ENCODE results near the gene L3MBTL1.

Gene L3MBTL1

DNA sequence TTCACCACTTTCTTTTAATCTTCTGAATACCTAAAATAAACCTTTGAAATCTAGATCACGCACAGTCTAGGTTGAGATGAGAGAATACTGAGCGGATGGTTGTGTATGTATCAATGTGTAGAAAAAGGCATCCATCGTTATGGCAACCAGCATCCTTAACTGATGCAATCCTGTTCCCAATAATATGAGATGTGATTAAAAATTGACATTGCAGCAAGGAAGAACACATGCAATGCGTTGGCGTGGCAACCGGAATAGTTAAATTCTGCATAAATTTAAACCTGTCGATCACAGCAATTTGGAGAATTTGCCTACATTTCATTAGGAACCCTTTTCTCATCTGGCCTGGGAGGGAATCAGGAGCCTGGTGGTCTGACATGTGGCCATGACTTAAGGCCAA, 1.3 kb upstream of the L3MBTL1 start:
- DNase-seq (ENCODE audit: low read depth), result no peak

- DNase-seq (ENCODE audit: low read depth), result no peak
Observed at GRCh38 chr20:43508106-43508505, 609 bp downstream of the L3MBTL1 start.

DNA sequence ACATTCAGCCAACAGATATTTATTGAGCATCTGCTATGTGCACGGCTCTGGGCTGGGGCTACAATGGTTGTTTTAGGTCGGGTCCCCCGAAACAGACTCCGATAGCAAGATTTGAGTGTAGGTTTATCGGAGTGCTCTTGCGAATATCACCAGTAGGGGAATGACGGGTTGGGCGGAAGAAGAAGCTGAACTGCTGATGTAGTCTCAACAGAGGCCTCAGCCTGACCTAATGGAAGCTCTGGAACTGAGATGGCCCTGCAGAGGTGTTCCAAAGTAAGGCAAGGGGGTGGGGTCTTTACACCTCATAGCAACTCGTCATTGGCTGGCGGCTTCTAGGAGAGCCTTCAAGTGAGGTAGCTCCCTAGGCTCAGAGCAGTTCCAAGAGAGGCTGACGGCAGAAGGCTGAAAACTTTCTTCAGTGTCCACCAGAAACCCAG, 1.1 kb downstream of the L3MBTL1 start:
- no peak for DNase-seq (ENCODE audit: low read depth)

- DNase-seq (ENCODE audit: low read depth), result no peak
Observed at GRCh38 chr20:43511879-43512278, 4.4 kb downstream of the L3MBTL1 start.

- DNase-seq (ENCODE audit: low read depth), result no peak
Observed at GRCh38 chr20:43513372-43513930, 6.0 kb downstream of the L3MBTL1 start.

DNA sequence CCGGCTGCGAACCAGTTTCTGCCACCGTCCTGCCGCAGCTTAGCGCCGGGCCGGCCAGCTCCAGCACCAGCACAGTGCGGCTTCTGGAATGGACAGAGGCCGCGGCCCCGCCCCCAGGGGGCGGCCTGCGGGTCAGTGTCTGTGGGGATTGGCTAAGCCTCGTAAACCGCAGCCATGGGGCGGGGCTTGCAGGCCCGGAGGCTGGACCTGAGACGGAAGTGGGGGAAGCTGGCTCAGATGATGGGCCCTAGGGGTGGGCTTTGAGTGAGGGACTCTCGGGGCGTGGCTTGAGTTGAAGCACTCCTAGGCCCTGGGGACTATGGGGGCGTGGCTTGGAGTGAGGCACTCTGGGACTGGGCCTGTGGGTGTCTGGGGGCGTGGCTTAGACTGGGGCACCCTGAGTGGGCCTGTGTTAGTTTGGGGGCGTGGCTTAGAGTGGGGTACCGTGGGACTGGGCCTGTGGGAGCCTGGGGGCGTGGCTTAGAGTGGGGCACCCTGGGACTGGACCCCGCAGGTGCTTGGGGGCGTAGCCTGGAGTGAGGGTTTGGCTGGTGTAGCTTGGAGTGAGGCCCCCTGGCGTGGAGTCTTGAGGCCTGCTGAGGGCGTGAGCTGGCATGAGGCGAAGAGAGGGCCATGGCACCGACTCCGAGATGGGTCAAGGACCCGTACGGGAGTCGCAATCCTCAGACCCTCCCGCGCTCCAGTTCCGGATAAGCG, 6.6 kb downstream of the L3MBTL1 start:
- DNase-seq (ENCODE audit: low read depth), result peak; percentile 46

DNA sequence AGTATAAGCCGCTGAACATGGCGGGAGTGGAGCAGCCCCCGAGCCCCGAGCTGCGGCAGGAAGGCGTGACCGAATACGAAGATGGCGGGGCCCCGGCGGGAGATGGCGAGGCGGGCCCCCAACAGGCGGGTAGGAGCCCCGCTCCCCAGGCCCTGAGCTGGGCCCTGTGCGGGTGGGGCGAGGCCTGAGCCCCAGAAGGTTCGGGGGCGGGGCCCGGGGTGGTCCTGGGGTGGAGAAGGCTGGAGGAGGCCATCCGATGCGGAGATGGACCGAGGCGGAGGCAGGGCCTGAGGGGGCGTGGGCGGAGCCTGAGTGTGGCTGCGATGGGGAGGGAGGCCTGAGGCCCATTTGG, 7.1 kb downstream of the L3MBTL1 start:
- DNase-seq (ENCODE audit: low read depth), result no peak

DNA sequence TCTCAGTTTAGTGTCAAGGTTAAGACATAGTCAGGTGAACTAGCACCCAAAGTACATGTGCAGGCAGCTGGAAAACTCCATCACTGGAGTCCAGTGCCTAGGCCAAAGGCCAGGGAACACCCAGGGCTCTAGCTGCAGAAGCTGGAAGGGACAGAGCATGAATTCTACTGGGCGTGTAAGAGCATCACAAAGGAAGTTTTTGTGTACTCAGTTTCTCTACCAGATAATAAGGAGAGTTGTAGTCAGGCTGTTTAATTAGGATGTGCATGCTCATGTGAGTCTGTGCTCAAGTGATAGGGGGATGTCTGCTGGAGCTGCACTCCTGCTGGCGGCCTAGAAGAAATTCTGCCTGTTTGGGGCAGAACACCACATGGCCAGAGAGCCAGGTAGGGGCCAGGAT, 8.1 kb downstream of the L3MBTL1 start:
- no peak for DNase-seq (ENCODE audit: low read depth)

DNA sequence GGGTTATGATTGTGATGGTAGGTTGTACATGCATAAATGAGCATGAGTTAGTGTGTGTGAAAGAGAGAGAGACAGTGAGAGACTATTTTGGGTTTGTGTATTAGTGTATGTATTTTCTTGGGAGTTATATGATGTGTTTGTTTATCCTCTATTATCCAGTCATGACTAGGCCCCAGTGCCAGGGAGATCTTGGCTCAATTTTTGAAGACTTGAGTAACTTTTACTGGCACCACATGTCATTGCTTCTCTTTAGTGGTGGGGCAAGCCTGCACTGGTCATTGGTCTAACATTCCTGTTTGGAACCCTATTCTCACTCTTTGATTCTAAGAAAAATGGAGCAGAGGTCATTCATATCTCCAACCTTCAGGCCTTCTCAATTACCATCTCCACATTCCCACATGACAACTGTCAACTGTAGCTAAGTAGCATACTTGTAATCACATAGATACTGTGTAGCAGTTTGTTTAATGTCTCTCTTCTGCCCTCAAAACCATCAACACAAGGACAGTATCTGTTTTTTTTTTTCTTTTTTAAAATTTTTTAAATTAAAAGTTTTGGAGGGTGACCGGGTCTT, 8.8 kb downstream of the L3MBTL1 start:
- no peak for DNase-seq (ENCODE audit: low read depth)

DNA sequence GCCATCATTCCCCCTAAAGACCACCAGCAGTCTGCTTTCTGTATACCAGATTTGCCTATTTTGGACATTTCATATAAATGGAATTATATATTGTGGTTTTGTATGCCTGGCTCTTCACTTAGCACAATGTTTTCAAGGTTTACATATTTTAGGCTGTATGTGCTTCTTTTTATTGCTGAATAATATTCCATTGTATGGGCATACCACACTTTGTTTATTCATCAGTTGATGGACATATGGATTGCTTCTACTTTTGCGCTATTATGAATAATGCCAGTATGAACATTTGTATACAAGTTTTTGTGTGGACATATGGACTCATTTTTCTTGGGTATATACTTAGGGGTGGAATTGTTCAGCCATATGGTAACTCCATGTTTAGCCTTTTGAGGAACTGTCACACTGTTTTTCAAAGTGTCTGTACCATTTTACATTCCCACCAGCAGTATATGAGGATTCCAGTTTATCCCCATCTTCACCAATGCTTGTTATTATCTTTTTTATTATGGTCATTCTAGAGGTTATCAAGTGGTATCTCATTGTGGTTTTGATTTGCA, 12.7 kb downstream of the L3MBTL1 start:
- DNase-seq (ENCODE audit: low read depth), result no peak

DNA sequence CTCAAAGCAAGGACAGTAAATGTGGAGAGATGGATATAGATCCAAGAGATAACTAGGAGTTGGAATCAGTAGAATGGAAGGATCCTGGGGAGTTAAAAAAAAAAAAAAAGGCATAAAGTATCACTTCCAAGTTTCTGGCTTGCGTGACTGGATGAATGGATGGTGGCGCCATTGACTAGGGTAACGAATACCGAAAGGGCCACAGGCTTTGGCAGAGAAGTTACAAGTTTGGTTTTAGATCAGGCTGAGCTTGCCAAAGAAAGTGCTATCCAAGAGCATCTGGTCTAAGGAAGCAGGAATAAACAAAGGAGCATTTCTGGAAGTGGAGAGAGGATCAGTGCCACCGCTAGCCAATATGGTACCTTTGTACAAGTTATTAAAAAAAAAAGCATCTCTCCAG, 17.5 kb downstream of the L3MBTL1 start:
- DNase-seq (ENCODE audit: low read depth), result no peak

GRCh38 chr20:43528258-43528875, 20.9 kb downstream of the L3MBTL1 start:
- no peak for DNase-seq (ENCODE audit: low read depth)

- DNase-seq (ENCODE audit: low read depth), result no peak
Observed at GRCh38 chr20:43529051-43529450, 21.6 kb downstream of the L3MBTL1 start.

GRCh38 chr20:43529457-43530153, 22.1 kb downstream of the L3MBTL1 start:
- no peak for DNase-seq (ENCODE audit: low read depth)

- no peak for DNase-seq (ENCODE audit: low read depth)
Observed at GRCh38 chr20:43530321-43531090, 23.0 kb downstream of the L3MBTL1 start.

GRCh38 chr20:43531091-43531443, 23.6 kb downstream of the L3MBTL1 start:
- DNase-seq (ENCODE audit: low read depth), result no peak

- DNase-seq (ENCODE audit: low read depth), result no peak
Observed at GRCh38 chr20:43532416-43533055, 25.0 kb downstream of the L3MBTL1 start.

GRCh38 chr20:43533060-43533459, 25.6 kb downstream of the L3MBTL1 start:
- DNase-seq (ENCODE audit: low read depth), result no peak

- no peak for DNase-seq (ENCODE audit: low read depth)
Observed at GRCh38 chr20:43534016-43534415, 26.5 kb downstream of the L3MBTL1 start.

DNA sequence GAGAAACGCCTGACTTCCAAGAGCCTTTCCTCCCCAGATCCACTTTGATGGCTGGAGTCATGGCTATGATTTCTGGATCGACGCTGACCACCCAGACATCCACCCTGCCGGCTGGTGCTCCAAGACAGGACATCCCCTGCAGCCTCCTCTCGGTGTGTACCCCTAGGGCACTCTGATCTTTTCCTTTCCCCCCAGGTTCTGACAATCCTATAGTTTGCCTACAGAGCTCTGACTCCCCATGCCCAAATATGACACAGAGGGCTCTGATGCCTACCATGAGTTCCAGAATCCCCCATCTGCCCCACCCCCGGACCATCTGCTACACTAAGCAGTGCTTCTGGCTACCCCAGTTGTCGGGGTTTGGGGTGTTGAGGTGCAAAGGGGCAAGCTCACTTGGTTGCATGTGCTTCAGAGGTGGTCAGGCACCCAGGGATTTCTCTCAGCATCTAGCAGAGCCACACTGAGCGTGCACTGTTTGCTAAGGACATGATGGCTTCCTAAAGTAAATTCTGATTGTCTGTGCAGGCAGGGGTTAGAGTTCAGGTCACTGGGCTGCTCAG, 27.4 kb downstream of the L3MBTL1 start:
- DNase-seq (ENCODE audit: low read depth), result no peak
